ENCODE results near the gene RELN.
A peak's percentile ranks its signal among the peaks of the same experiment; 100 is the strongest.

RELN gene

GRCh38 chr7:103666326-103666725 is 323.1 kb downstream of the RELN start:
- DNase-seq = no peak

GRCh38 chr7:103664577-103664976 is 324.9 kb downstream of the RELN start:
- DNase-seq = no peak

DNA sequence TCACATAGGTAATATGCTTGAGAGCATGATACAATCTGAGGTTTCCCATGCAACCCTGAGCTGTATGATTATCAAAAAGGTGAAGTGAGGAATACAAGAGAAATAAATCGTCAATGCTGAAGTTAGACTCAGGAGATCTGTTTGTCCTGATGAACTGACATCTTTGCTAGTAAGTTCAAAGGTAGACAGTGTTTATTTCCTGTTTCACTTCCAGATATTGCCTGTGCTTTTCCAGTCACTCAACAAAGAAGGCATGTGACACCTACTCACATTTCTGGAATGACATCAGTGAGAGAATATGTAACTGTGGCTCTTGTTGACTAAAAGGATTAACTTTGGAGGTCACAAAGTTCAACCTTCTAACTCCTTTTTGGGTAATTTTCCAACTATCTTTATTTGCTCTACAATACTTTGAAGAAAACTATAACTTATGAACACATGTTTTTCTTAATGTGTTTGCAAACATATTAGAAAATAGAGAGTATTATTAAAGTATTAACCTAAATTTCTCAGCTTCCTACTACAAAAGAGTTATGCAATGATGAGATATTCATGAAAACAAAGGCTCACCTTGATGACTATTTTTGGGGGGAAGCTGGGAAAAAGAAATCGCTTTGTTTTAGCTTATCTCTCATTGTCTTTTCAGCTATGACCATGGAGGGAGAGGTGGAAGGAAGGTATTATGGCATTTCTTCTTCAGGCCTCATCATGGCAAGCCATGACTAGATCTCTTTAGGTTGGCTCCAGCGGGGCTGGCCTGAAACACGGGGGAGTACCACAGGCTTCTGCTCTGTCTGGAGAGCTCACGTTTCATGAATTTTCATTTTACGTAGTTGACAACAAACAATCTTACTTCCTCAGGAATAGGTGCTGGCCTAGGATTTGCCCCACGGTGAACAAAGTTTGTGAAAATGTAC is 328.7 kb downstream of the RELN start:
- no peak for DNase-seq

DNA sequence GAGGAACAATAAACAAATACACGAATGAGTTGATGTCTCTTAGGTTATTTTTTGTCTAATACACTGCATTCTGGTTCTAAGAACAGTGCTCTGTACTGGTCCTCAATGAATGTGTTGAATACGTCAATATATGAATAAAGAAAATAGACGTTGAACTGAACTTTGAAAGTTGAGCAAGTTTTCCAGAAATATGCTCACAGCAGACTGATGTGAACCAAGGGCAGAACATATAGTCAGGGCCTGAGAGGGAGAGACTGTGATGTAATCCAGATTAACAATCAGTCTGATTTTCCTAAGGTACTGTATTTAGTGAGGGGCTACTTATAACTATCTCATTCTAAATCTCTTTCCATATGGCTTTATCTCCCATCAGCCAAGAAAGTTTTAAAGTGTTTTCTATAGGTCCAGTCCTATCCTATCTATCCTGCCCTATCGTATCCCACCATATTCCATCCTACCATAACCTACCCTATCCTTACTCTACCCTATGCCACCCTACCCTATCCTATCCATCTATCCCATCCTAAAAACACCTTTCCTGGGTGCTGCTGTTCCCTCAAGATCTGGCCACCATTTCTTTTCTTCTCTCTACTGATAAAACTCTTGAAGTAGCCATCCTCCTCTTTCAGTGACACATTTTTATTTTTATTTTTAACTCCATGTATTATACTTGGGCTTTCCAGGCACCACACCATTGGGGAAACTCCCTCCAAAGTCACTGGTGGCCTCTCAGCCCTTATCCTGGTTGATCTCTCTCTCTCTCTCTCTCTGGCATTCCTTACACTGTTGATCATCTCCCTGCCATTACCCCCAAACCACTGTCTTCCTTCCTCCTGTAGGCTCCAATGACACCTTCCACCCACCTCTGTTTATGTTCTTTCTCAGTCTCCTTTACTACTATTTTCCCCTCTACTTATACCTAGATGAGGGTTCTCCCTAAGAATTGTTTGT is 331.1 kb downstream of the RELN start:
- no peak for DNase-seq

DNA sequence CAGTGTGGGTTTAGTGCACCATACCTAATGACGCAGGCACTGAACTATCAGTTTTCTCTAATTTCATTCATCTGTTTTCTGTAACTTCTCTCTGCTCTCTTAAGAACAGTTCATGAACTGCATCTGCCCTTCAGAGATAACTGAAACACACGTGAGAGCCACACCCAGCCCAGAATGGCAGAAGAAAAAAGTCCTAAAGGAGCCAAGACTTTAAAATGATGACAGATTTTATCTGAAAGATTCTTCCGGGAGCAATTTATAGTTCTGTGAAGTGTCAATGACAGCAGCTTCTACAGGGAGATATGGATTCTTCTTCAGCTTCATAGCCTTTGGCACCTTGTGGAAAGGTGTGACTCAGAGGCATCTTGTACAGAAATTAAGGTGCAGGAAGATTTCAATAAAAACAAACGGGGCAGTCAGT is 332.0 kb downstream of the RELN start:
- DNase-seq = no peak

DNA sequence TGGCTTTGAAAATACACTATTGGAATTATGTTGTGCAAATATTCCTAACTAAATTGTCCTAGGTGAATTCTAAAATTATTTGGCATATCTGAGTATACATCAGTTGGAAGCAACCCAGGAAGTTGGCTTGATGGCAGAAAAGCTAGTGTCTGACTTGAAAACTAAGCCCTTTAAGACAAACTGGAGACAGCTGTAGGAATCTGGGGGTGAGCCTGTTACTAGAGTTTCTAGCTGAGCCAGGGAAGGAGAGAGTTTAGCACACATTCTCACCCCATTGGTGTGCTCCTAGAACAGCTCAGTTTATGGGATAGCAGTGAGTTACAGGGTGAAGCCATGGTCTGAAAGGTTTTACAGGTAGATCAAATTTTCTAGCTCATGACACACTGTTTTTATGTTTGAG is 333.2 kb downstream of the RELN start:
- DNase-seq = no peak

DNA sequence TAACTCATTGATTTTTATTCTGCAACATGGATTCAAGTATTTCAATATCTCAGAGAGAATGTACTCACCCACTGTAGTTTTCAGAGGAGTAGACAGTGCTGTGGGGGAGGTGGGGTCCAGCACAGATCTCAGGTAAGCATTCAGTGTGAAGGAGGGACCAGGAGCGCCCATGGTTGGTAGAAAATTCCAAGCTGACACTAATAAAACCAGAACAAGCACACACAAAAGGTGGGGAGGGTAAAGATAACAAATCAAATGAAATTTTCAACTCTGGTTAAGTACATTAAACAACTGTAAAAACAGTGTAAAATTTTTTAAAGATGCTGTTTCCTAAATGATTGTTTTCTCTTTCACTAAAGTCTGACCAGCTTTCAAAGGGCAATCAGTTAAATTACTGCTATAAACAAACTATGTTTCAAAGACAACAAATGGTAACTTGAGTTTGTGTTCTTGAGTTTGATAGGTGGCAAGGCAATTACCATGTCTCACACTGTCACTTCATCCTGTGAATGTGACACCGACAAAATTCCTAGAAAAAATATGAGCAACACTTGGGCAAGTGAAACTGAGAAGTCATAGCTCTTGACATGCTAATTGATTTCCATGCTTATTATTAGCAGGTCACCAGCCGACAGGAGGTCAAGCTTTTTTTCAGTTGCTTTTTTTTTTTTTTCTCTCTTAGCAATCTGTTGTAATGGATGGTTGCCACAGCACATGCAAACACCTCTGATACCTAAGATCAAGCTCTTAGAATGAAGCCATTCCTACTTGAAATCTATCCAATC is 337.7 kb downstream of the RELN start:
- DNase-seq = no peak

GRCh38 chr7:103649052-103649451 is 340.4 kb downstream of the RELN start:
- DNase-seq = no peak

DNA sequence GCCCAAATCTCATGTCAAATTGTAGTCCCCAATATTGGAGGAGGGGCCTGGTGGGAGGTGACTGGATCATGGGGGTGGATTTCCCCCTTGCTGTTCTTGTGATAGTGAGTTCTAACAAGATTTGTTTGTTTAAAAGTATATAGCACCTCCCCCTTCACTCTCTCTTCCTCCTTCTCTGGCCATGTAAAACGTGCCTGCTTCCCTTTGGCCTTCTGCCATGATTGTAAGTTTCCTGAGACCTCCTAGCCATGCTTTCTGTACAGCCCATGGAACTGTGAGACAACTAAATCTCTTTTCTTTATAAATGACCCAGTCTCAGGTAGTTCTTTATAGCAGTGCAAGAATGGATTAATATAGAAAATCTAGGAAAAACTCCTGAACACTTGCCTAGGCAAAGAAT is 341.3 kb downstream of the RELN start:
- DNase-seq = no peak

- no peak for DNase-seq
These were observed 345.1 kb downstream of the RELN start for GRCh38 chr7:103644319-103644718.

DNA sequence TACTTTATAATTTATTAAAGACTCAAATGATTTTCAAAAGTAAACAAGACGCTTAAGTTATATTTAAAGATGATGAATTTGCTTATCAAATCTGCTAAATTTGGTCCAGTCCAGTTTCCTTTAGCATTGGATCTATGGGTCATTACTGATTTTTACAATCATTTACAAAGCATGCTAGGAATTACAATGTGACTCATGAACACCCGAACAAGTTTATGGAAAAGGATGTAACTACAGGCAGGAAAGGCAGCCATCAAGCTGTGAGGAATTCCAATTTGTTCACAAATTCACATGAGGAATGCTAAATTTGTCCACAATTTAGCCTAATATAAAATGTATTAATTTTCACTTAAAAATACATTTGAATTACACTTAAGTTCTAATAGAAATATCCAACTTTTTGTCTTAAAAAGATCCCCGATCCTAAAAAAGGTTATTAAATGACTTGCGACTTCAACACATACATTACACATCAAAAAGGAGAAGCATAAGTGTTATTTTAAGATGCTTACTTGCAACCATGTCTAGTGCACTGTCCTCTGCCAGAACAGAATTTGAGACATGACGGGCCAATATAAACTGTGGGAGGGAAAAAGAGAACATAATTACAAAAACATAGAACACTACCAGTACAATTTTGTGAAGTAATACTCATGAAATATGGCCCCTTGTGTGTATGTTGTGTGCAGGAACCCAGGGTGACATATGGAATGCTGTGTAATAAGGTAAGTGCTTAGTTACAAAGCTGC is 349.3 kb downstream of the RELN start:
- peak; percentile 59 for DNase-seq

DNA sequence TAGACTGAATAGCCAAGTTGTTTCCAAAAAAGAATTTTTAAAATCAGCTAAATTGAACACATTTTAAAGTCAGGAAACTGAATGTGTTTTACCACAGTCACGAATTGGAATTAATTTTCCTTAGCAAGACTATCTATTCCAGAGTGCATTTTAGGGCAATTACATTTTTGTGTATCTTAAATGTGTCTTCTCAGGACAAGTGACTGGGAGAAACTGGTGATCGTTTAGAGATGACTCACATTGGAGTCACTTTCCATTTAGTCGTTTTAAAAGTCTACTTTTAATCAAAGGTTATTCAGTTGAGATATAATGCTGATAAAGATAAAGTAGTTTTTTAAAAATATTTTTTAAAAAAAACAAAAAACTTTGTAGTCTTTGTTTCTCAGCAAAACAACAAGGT is 351.7 kb downstream of the RELN start:
- no peak for DNase-seq

DNA sequence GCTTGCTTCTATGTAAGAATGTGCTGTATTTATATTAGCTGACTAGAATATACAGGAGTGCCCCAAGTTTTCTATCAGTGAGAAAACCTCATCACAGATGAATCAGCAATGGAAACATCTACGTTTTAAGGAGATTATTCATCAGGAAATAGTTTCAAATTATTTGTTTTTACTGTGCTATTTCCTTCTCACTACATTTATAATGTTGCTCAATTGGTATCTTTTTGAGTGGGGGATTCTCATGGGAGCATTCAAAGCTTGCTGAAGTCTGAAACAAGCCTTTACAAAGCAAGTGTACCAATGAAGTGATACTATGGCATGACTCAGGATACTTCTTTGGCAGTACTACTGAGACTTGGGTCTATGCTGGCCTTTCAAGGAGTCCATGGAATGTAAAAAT is 352.4 kb downstream of the RELN start:
- no peak for DNase-seq

GRCh38 chr7:103636153-103636552 is 353.3 kb downstream of the RELN start:
- no peak for DNase-seq

DNA sequence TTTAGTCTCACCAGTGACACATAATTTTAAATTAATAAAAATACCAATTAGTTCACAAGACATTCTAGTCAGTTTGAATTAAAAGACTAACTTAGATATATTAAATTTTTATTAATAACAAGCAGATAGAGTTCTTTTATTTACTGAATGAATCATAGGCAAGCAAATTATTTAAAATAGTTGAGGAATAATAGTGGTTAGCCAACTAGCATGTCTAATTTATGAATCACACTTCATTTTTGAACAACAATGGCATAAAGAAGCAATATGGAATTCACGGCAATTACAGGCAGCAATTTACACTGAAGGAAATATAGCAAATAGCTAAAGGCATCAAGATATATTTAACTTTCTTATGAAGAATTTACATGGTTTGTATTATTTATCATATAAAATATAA is 356.5 kb downstream of the RELN start:
- DNase-seq = no peak

- DNase-seq = peak; percentile 81
These were observed 357.3 kb downstream of the RELN start for GRCh38 chr7:103632005-103632639.

DNA sequence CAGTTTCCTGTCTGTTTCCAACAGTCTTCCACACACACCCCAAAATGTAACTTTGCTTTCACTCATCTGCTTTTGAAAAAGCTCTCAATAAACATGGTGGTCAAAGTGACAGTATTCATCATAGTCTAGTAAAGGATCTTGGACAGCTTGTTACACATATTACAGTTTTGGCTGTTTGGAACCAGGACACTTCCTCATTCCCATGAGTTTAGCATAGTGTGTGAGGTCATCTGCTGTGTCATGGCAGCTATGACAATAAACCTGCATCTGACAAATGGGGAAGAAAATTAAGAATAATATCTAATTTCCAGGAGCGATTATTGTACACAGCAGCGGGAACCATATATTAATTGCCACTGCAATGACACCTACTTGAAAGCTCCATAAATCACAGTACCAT is 359.1 kb downstream of the RELN start:
- DNase-seq = no peak

GRCh38 chr7:103628742-103629141 is 360.7 kb downstream of the RELN start:
- DNase-seq = no peak

DNA sequence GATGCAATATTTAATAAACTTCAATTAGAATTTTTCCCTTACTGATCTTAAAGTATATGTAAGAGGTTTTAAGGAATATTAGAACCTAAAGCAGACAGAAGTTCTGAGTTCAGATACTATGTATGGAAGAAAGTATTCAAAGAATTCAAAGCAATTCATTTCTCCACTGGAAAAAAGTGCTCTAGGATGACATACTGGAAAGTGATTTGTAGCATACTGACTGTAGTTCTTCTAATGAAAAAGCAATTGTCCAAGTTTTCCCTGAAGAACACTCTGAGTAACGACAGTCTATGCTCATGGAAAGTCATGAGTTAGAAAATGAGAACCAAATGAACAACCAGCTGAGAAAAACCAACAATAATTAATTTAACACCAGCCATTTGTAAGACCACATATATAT is 362.7 kb downstream of the RELN start:
- no peak for DNase-seq

DNA sequence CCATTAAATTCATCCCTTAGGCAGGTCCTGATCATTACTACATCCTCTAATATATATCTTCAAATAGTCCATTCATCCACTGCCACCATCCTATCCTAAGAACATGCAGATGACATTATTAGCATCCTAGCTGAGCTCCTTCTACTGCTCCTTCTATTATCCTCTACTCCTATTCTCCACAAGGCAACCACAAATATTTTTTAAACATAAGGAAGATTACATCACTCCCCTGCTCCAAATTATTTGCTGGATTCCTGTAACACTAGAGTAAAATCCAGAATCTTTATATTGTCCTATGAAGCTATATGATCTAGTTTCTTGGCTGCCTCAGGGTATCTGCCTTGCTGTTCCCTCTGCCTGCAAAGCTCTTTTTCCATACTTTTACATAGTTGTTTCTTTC is 367.2 kb downstream of the RELN start:
- no peak for DNase-seq

Measured in NCI-H82 (cell line).